HG03457 (cell line): ENCODE data around the gene LRP5.
"Not testable (repeated sequence)": the region's sequence is repeated elsewhere in the genome, so short reads cannot be mapped to it uniquely, and the experiment has no call there.

Source experiments
- ATAC-seq: cut with Tn5 transposase; IDR thresholded peaks from one replicate; pipeline ENCODE4 v1.9.1; 2021; ENCODE audit warnings: moderate number of reproducible peaks; ENCODE audit not compliant: unreplicated experiment

The LRP5 gene

DNA sequence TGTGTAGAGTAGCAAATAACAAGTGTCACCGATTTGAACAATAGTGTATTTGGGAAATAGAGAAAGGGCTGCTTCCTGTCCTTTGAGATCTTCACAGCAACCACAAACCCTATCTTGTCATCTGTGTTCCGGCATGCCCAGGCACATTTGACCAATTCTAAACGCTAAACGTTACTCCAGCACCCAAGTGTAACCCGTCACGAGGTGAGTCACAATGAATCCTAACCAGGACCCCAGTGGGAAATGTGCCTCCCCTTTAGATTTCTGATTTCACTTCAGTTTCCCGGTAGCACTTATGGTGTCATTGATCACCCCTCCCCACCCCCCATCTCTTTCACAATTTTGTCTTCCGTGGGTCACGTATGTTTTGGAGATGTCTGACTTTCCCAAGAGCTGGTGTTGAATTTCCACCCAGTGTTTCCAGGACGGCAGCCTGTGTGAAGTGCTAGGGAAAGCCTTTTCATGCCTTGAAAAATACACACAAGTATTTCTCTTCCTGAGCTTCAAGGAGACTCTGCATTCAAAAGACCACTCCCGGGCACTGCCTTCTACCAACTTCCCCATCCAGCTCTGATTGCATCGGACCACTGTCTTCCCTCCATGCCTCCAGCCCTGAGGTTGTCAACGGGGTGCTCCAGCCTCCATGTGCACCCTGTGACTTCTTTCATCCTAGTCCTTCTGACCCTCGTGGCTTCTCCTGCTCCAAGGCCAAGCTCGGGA is 30.1 kb upstream of the LRP5 start:
- no peak for ATAC-seq

DNA sequence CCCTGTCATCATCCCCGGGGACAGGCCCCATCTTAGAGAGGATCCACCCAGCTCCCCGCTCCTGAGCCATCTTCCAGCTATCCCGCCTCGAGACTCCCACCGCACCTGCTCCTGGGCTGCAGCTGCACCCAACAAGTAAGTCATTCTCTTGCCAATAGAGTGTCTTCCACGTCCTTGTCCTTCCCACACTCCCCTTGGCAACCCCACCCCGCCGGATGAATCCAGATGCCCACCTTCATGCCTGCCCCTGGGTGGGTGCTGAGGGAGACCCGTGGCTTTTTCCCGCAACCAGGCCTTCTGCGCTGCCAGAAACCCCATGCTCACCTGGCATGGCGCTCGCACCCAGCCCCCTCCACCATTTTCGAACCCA is 29.5 kb upstream of the LRP5 start:
- no peak for ATAC-seq

DNA sequence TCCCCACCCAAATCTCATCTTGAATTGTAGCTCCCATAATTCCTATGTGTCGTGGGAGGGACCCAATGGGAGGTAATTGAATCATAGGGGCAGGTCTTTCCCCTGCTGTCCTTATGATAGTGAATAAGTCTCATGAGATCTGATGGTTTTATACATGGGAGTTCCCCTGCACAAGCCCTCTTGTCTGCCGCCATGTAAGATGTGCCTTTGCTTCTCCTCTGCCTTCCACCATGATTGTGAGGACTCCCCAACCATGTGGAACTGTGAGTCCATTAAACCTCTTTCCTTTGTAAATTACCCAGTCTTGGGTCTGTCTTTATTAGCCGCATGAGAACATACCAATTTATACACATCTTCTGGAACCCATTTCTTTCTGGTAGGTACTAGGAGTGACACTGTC is 27.8 kb upstream of the LRP5 start:
- ATAC-seq = not testable (repeated sequence)

DNA sequence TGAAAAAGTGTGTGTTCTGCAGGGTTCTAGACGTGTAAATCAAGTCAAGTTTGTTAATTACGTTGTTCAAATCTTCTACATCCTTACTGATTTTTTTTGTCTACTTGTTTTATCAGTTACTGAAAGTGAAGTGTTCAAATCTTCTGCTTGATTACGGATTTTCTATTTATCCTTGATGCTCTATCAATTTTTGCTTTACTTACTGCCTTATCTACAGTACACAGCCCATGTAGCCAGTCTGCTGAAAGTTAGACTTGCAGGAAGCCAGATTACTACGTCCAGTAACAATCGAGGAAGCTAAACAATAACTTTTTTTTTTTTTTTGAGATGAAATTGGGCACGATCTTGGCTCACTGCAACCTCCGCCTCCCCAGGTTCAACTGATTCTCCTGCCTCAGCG is 25.0 kb upstream of the LRP5 start:
- ATAC-seq = no peak

DNA sequence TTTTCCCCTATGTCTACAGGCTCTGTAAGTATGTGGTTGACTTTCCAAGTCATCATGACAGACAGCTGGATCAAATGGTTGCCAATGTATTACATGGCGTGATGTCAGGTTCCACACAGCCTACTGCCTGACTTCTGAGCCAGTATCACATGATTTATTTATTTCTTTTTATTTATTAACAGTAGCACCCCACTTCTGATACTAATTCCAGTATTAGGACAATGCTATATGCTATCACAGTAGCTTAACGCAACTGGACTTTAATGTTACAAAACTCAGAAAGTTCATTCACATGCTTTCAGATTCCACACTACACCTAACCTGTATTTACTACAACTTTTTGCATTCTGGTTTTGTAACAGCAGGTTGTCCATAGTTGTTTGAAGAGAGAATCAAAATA is 22.9 kb upstream of the LRP5 start:
- ATAC-seq = no peak

DNA sequence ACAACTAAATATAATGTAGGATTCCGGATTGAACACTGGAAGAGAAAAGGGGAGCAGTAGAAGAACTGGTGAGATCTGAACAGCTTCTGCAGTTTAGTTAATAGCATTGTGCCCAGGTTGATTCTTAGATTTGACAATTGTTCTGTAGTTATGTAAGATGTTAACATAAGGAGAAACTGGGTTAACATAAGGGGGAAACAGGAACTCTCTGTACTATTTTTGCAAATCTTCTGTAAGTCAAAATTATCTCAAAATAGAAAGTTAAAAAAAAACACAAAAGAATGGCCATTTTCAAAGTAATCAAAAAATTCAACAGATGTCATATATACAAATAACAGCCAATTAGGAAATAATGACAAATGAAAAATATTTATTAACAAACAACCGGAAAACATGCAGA is 18.7 kb upstream of the LRP5 start:
- no peak for ATAC-seq

DNA sequence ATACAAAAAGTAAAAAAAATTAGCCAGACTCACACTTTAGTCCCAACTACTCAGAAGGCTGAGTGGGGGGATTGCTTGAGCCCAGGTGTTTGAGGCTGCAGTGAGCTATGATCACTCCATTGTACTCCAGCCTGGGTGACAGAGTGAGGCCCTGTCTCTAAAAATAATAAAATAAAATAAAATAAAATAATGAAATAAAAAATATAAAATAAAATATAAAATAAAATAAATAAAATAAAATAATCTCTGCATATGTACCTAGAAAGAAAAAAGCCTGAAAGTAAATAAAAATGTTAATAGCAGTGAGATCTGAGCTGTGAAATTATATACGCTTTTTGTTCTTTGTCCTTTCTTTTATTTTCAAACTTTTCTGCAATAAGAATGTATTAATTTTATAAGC is 17.1 kb upstream of the LRP5 start:
- no peak for ATAC-seq

DNA sequence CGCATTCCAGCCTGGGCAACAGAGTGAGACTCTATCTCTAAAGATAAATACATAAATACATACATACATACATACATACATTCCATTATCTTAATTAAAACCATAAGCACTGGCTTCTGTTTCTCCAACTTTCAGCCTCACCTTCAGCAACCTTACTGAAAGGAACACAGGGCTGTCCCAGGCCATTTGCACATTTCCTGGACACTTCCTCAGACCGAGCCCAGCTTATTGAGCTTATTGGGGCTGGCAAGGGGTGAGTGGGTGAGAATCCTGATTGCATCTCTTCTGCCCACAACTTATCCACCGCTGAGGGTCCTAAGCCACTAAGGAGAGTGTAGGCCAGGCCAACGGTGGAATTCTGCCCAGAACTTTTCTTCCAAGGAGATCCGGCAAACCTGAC is 16.5 kb upstream of the LRP5 start:
- ATAC-seq = no peak

DNA sequence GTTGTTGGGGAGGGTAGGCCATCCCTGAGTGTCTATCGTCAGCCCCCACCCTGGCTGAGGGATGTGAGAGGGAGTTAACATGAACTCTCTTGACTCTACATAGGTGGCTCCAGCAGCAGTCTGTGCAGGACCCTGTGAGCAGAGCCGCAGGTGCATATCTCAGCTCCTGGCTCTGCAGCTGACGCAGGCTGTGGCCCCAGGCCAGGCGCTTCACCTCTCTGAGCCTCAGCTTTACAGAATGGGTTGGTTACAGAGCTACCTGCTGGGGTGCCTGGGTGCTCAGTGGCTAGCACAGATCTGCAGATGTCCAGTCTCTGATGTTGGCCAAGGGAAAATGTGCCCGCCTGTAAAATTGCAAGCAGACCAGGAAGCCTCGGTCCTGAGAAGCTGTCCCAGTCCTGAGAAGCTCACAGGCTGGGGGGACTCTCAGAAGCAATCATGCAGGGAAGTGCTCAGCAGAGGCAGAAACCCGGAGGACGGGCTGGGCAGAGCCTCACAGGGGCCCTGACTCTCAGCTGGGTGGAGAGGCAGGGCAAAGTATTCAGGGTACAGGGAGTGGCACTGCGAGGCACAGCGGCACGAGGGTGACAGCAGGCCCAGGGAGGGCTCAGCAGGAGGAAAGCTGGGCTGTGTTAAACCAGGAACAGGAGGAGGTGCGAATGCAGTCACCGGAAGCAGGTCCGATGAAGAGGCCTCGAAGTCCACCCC is 15.9 kb upstream of the LRP5 start:
- ATAC-seq = no peak

DNA sequence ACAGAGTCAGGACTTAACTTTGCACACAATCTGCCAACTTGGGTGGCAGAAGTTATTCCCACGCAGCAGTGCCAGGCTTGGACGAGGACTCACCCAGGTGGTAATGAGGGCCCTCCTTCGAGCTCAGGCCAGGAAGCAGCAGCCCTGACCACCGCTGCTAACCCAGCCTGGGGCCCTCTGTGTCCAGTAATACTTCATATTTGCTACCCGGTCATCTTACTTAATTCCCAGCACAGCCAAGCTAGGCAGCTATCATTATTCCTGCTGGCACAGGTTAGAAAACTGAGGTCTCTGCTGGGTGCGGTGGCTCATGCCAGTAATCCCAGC is 15.4 kb upstream of the LRP5 start:
- ATAC-seq = no peak

DNA sequence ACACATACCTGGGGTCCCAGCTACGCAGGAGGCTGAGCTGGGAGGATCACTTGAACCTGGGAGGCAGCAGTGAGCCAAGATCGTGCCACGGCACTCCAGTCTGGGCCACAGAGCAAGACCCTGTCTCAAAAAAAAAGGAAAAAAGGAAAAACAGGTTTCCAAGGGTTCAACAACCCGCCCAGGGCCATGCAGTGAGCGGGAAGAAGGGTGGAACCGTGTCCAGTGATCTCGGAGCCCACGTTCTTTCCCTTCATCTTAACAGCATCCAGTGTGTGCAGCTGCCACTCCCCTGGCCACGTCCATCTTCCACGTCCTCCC is 14.9 kb upstream of the LRP5 start:
- no peak for ATAC-seq

DNA sequence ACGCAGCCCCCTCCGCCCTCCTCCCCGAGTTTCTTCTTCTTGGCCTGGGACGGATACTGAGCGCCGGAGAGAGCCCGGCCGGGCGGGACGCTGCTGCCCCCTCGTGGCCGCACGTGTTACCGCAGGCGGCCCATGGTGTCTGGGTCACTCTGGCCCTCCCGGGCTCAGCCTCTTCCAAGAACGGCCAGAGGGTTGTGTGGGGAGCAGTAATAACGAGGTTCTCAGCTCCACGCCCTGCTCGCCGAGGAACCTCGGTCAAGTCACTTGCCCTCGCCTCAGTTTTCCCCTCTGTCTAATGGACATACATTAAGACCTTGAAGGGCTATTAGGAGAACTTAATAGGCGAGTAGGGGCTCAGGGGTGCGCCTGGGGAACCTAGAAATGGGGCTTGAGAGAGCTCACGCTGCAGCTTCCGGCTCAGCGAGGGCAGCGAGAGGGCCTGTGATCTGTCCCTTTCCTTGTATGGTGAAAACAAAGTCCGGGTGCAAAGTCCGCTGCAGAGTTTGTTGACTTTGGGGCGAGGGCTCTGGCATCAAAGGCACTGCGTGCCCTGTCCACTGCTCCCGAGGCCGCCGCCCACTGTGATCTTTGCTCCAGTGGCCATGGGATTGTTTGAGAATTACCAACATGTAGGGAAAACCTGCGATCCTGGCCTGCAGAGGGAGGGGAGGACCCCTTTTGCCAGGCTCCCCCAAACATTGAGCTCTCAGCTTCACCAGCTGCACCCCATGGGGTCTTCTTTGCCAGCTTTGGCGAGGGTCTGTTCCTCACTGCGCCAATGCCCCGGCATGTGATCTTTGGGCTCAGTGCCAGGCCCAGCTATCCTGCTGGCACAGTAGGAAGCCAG is 14.4 kb upstream of the LRP5 start:
- ATAC-seq = no peak

DNA sequence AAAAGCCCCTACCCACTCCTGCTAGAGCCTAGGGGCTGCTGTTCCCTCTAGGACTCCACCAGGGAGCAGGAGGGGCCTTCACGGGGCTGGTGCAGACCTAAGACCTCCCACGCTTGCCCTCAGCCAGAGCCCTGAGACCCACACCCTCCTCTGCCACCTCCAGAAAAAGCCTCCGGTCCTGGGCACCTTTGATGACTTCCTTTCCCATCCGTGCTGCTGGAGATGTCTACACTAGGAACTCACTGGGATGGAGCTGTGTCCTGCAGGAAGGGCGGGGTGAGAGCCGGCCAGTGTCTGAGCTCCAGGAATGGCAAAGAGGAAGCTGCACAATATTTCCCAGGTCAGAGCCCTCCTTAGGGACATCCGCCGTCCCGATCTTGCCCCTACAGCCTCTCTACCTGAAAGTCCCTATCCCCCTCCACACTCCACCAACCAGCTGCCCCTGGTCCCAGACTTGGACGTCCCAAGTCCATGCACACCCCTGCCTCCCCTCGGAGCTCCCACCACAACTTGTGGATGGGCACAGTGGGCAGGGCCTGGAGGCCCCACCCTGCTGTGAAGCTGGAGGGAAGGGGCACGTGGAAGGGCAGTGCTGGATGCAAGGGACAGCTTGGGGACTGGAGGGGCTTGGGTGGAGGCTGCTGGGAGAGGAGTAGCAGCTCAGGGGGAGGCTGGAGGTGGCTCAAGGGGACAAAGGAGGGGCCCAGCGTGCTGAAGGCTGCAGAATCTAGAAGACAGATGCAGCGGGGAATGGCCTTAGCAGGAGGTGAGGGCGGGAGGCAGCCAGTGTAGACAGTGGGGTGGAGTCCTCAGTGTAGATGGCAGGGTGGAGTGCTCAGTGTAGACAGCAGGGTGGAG is 13.5 kb upstream of the LRP5 start:
- no peak for ATAC-seq

DNA sequence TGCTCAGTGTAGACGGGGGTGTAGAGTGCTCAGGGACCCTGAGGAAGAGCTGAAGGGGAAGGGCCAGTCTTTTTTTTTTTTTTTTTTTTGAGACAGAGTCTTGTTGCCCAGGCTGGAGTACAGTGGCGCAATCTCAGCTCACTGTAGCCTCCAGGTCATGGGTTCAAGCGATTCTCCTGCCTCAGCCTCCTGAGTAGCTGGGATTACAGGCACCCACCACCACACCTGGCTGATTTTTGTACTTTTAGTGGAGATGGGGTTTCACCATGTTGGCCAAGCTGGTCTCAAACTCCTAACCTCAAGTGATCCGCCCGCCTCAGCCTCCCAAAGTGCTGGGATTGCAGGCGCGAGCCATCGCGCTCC is 12.9 kb upstream of the LRP5 start:
- ATAC-seq = not testable (repeated sequence)

DNA sequence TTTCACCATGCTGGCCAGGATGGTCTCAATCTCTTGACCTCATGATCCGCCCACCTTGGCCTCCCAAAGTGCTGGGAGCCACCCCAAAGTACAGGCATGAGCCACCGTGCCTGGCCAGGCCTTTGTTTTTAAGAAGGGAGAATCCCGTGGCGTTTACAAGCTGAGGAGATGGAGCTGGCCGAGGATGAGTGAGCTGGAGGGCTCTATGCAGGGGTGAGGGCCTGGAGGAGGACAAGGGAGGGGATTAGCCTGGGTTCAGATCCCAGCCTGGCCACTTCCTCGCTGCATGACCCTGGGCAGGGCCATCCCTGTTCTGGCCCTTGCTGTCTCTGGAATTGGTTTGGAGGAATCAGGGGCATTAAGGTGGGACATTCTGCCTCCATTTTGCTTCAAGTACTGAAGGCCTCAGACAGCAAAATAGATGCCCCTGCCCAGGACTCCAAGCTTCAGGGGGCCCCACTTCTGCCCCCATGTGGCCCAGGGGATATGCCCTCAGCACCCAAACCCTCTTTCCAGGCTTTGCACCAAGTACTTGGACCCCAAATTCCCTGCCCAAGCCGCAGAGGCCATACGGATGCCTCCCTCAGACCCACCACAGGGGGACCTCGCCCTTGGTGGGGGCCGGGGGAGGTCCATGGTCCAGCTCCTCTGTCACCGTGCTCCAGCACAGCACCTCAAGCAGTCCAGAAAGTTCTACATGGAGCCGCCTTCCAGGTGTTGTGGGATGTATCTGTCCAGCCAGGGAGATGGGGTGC is 12.1 kb upstream of the LRP5 start:
- no peak for ATAC-seq

DNA sequence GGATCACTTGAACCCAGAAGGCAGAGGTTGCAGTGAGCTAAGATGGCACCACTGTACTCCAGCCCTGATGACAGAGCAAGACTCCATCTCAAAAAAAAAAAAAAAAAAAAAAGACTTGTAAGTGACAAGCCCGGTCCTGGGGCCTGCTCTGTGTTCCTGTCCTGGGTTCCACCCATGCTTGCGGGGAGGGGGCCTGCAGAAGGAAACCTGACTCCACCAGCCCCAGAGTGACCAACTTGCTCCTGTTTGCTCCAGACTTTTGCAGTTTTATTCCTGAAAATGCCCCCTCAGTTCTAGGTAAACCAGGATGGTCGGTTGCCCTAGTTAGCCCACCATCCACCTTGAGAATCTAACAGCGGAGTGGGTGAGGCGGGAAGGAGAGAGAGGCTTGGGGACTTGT is 10.1 kb upstream of the LRP5 start:
- no peak for ATAC-seq

DNA sequence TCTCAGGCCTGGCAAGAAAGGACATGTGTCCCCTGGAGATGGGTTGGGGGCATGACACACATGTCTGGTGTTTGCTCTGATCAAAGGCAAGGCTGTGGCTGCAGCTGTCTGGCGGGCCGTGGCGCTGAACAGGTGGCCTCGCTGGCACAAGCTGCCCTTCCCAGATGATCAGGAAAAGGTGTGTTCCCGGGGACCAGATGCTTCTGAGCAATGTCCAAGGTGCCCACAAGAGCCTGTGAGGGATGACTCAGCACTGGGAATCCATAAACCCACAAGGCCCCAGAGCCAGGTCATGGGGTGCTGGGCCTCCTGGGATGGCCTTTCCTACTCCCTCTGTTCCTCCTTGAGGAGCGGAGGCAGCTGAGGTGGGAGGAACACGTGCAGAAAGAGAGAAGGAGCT is 9.7 kb upstream of the LRP5 start:
- no peak for ATAC-seq

DNA sequence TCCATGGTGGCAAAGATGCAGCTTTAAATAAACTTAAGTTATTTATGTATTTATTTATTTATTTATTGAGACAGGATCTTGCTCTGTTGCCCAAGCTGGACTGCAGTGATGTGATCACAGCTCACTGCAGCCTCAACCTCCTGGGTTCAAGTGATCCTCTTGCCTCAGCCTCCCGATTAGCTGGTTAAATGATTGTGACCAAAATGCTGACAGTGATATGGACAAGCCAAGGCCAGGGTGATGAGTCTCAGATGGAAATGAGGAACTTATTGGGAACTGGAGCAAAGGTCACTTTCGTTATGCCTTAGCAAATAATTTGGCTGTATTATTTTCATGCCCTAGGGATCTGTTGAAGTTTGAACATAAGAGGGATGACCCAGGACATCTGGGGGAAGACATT is 9.3 kb upstream of the LRP5 start:
- no peak for ATAC-seq

DNA sequence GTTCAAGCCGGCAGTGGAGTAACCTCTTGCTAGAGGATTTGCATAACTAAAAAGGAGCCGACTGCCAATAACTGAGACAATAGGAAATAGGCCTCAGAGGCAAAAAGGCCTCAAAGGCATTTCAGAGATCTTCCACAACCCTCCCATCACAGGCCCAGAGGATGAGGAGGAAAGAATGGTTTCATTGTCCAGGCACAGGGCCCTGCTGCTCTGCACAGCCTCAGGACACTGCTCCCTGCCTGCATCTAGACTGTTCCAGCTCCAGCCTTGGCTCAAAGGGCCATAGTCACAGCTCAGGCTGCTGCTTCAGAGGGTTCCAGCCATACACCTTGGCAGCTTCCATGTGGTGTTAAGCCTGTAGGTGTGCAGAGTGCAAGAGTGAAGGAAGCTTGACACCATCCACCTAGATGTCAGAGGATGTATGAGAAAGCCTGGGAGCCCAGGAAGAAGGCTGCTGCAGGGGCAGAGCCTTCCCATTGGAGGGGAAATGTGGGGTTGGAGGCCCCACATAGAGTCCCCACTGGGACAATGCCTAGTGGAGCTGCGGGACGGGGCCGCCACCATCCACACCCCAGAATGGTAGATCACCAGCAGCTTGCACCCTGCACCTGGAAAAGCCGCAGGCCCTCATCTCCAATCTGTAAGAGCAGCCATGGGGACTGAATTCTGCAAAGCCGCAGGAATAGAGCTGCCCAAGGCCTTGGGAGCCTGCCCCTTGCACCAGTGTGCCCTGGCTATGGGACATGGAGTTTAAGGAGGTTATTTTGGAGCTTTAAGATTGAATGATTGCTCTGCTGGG is 8.2 kb upstream of the LRP5 start:
- no peak for ATAC-seq

DNA sequence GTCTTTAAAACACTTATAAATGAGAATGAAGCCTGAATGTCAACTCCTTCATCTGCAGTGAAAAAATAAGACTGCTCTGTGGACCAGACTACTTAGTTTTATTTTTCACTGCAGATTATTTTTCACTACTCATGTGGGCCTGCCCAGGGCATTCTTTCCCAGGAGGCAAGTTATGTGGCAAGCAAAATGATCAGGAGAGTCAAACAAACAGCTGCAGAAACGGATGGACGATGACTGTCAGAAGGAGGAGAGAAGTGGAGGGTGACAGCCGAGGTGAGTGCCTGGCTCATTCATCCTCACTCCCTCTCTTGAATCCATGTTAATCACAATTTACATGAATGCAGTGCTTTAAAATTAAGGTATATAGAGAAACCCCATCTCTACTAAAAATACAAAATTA is 5.8 kb upstream of the LRP5 start:
- ATAC-seq = no peak
